GM19452 (cell line): ENCODE measurements around the gene MAML3.

Experiments used
- ATAC-seq: cut with Tn5 transposase; IDR thresholded peaks from one replicate; pipeline ENCODE4 v1.9.1; 2021; ENCODE audit not compliant: unreplicated experiment

MAML3 gene

DNA sequence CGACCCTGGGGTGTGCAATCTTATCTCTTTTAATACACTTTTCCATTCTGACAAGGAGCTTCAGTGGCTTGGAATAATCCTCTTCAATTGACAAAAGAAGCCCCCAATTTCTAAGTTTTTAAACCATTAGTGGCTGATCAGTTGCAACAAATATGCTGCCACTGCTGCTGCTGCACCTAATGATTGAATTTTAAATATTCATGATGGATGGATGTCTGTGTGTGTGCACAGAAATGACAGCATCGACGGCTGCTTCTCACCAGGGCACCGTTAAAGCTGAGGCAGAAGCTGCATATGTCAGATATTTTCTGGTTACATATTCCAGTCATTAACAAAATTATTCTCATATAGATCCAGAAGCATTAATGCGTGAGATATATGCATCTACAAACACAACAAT lies 306.0 kb downstream of the MAML3 start:
- ATAC-seq, result no peak

DNA sequence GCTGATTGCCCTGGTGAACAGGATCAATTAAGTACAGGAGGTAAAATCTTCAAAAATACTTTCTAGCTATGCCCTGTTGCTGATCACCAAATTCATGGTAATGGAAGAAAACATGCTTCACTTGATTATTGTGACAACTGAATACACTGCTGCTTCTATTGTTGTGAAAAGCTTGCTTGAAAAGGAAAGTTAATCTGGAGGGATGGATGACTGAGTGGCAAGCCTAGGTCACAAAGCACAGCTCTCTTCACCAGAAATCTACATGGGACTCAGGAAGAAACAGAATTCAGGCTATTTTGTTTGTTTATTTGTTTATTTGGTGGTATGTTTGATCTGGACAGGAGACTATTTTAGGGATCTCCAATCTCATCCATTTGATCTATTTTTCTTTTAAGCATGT lies 306.4 kb downstream of the MAML3 start:
- ATAC-seq, result no peak

DNA sequence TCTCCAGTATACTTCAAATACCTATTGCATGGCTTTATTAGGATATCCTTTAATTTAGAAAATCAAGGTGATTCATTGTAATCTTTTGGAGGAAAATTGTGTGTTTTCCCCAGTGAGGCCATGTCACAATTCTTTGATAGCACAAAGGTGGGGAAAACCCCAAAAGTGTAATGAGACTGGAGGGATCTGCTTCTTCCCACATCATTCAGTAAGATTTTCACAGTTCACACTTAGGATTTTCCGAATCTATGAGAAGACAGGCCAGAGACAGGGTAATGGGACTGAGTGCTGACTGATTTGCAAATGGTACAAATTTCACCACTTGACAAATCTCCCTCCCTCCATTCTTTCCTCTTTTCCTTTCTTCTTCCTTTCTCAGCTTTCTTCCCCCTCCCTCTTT lies 307.2 kb downstream of the MAML3 start:
- no peak for ATAC-seq

DNA sequence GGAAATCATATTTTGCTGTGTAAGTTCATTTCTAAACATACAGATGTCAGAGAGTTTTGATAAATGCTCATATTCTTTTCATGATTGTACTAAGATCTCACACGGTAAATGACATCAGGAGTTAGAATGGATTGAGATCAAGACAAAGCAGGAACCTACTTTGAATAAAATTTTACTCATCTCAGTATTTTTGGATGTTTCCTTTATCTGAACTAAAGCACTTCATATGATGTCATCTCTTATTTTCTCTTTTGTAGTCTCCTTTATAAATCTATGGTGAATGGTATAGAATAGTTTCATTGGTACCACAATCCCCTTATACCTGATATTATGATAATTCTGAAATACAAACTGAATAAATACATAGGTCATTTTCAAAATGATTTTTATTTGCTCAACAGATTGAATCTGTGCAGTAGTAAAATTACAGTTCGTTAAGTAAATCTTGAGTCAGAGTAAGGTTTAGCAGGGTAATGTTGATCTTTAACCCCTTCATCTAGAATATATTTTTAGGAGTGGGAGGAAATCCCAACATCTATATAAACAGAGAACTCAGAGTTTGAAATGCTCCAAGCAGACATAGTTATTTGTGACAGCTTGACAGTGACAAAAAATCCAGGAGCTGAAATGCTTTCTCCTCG lies 308.4 kb downstream of the MAML3 start:
- ATAC-seq, result no peak

DNA sequence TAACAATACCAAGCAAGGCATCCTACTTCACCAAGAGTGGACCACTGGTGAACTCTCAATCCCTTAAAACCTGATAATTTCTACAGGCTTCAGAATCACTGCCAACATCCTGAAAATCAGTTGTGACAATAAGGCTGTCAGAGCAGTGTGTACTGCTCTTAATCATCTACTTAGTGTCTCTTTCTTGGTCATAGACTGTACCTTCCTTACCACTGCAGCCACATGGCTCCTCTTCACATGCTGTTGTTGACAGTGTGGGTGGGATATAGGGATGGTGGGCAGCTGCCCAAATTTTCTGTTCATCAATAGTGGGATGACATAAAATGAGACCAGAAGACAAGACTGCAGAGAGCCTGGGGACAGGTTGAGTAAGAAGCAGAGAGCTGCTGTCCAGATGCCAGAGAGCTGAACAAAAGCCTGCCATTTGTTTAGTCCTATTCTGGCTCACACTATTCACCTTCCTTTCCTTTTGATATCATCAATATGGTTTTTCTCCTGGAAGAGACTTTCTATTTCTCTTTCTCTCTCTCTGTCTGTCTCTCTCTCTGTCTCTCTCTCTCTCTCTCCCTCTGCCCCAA lies 309.4 kb downstream of the MAML3 start:
- ATAC-seq, result no peak

DNA sequence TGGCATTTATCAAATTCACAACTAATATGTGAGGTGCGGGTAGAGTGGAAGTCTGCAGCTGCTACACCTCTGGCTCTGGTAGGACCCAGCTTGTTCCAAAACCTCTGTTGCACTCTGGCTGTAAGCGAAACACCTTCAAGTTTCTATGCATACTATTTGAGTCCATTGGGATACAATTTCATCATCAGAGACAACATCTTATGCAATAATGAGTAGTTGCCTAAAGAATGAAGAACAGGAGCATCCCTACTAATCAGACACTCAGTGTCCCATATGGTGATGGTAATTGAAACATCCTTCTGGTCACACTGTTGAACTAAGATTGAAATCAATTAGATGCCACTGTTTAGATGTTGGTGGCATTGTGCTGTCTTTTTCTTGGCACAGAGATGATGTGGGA lies 309.9 kb downstream of the MAML3 start:
- ATAC-seq, result no peak

DNA sequence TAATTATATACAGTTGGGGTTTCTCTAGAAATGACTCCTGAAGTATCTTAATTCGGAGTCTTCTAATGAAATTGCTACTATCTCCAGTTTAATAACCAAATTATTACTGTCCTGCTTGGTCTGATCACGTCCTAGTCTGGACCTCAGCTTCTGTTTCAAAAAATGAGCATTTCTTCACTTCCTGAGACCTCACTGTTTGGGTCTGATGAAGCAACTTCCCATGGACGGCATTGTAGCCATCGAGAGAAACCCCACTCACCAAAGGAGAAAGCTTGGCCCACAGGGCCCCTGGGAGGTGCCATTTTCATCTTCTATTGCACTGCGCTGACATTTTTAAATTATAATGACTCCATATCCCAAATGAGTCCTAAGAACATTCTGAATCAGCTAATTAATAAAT lies 310.3 kb downstream of the MAML3 start:
- ATAC-seq, result no peak

DNA sequence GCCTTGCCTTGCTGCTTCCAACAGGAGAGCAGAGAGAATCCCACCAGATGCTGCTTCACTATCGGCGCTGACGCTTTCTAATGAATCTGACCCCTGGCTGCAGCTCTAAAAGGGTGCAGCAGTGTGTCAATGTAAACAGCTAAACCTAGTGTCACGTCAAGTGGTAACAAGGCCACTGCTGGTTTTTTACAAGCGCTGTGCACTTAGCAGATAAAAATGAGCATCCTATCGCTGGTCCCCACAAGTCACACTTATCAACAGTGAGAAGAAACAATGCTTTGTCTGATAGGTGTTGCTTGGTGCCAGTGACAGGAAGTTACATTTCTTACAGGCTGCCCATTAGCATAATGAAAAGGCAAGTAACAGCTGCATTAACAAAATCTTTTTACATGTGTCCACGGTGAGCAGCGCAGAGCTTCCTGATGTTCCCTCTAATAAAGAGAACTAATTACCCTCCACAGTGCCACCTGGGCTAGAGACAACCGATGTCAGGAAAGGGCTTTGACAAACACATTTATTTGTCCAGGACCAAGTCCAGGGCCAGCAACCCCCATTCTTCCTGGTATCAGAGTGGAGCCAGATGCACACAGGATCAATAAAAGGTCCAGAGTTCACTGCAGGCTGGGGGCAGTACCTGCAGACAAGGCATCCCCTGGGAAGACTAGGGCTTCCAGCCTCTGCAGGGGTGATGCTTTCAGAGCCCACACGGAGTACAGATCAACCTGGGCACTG lies 312.4 kb downstream of the MAML3 start:
- no peak for ATAC-seq

DNA sequence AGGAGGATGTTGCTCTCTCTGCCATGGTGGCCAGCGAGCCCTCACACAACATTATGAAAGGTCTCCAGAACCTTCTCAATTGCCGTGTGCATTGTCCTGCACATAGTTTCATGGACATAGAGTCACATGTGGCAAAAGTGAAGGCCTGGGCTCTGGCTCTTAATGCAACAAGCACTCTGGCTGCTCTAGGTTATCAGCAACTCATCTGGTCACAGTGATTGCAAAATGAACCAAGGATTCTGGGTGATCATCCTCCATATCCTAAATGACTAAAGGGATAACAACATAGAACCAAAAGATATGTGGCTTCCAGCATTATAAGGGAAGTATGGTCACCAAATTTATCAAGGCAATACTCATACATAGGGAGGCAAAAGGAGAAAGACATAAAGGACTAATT lies 313.2 kb downstream of the MAML3 start:
- no peak for ATAC-seq

DNA sequence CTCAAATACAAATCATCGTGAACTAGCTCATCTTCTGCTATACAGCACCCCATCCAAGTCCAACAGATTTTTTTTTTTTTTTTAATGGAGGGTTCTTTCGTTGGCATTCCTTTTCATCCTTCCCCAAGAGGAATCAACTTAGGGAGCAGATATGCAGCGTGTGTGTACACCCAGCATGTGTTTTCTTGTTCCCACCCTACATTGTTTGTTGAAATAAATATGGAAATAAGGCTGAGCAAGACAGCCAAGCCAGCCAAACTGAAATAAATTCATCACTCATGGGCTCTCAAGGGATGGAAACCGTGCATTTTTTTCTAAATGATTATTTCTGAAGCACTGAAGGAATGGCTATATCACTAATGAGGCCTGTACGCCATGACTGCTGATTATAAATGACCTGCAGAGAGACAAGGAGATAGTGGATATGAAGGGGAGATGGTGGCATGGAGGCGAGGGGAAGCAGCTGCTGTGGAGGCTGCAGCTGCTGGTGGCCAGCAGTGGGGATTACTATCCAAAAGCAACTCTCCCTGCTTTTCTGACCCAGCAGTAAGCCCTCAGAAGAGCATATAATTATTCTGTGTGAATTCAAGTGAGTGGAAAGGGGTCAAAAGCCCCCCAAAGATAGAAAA lies 314.5 kb downstream of the MAML3 start:
- no peak for ATAC-seq

DNA sequence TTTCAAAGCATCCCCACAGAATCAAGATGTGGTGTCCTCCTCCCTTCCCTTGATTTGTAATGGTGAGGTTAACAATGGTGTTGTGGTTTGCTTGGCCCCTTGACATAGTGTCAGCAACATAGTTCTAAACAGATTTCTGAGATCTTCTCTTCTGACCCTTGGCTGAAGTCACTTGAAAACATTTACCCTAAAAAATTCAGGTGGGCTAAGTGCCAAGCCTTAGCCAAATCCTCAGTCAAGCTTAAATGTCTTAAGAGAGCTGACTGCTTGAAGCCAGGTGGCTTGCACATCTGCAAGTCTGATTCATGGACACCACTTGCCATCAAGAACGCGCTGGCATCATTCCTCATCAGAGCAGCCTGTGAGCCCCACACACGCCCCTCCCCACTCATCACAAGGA lies 315.2 kb downstream of the MAML3 start:
- no peak for ATAC-seq

DNA sequence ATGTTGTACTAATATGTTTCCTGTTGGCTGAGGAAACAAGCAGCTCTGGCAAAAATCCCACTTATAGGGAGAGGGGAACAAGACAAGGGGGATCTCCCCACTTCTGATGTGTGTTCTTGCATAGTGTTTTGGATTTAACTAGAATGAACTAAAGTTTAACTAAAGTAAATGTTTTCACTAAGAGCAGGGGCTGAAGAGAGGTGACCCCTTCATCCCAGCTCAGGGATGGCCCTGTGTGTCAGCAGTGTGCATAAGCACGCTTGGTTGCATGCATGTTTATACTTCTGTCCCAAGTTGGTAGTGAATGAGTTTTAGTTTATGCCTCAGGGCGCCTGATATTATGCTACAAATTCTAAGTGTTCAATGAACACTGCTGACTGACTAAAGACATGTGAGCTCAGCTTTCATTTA lies 319.0 kb downstream of the MAML3 start:
- no peak for ATAC-seq

DNA sequence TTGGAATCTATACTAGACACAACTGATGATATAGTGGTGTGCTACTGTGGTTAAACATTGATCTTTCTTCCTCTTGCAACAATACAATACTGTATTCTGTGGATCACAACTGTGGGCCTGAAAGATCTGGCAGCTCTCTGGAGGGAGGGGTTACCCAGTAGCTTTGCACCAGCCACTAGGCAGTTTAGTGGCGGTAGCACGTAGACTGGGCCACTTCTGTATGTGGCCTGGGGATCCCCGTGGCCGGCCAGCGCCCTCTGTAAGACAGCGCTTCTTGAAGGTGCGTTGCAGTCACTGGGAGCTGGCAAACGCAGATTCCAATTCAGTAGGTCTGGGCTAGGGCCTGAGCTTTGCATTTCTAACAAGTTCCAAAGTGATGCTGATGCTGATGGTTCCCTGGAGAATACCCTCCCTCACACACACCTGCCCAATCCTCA lies 319.7 kb downstream of the MAML3 start:
- no peak for ATAC-seq

DNA sequence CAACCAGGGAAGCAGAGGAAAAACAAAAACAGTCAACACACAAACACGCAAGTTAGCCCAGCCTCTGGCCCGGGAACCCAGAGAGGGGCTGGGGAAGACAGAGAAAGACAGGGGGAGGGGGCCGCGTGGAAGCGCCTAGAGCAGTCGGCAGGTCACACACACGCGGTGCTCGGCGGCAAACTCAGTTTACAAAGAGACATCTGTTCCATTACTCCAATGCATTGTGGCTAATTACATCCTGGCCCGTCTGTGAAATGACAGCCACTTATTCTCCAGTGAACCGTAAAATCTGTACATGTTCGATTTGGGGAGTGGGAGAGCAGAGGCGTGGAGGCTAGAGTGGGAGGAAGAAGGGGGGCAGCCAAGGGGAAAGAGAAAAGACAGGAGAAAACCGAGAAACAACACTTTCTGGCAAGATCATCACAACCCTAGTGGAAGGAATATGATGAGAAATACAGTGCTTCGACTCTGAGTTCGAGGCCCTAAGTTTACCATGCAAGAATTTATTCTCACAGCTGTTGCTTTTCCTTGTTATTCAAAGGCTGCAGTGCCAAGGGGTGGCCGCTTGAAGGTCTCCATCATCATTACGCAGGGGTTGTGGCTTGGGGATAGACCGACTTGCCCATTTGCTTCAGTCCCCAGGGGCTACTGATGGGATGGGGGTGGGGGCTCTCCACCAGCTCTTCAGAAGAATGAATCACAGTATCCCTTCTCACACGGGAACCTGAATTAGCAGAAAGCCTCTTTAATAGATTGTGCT lies 320.7 kb downstream of the MAML3 start:
- ATAC-seq, result no peak

DNA sequence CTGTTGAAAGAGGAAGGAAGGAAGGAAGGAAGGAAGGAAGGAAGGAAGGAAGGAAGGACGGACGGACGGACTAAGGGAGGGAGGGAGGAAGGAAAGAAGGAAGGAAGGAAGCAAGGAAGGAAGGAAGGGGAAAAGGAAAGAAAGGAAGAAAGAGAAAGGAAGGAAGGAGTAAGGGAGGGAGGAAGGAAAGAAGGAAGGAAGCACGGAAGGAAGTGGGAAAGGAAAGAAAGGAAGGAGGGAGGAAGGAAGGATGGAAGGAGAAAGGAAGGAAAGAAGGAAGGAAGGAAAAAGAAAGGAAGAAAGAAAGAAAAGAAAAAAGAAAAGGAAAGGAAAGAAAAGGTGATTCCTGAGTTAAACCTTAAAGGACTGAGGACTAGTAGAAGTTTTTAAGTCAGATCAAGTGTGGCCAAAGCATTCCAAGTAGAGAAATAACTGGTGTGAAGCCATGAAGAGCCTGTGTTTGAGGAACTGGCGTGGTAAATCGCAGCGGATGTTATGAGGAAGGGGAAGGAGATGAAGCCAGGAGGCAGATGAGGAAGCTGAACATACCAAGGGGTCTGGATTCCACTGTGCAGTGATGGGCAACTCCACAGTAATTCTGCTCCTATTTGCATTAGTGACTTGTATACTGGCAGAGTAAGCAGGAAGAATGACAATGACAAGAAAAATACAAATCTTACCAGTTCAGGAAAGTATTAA lies 324.9 kb downstream of the MAML3 start:
- no peak for ATAC-seq

DNA sequence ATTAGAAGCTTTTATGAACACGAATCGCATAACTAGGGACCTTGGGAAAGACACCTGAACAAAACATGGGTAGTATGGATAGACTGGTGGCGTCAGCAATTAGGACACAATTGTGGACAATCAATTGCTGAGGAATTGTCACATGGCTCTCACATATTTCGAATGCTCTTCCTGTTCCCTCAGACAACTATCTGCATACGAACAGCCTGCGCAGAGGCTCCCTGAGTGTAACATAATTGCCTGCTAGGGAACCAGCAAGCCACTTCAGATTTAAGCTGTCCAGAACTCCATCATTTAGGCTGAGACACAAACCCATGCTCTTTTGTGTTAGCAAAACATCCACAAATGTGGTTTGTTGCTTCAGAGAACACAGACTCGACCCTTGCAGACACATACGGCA lies 327.6 kb downstream of the MAML3 start:
- no peak for ATAC-seq

DNA sequence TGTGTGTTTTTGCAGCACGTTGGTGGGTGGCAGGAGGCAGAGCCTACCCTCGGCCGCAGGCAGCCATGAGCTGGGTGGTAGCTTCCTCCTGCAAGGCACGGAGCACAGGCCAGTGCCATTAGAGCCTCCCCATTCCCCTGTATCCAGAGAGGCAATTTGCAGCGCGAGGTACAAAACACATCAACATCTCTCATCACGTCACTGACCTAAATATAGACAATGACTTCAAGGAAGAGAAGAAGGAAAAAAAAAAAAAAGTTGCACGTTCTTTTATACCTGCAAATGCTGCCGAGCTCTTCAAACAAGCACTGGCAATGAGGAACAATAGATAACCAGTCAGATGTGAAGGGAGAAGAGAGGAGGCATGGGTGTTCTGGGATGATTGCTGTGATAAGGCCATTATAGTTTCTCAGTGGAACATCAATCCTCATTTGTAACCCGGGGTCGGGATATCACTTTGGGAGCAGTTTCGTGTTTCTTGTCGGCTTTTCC lies 328.4 kb downstream of the MAML3 start:
- no peak for ATAC-seq

DNA sequence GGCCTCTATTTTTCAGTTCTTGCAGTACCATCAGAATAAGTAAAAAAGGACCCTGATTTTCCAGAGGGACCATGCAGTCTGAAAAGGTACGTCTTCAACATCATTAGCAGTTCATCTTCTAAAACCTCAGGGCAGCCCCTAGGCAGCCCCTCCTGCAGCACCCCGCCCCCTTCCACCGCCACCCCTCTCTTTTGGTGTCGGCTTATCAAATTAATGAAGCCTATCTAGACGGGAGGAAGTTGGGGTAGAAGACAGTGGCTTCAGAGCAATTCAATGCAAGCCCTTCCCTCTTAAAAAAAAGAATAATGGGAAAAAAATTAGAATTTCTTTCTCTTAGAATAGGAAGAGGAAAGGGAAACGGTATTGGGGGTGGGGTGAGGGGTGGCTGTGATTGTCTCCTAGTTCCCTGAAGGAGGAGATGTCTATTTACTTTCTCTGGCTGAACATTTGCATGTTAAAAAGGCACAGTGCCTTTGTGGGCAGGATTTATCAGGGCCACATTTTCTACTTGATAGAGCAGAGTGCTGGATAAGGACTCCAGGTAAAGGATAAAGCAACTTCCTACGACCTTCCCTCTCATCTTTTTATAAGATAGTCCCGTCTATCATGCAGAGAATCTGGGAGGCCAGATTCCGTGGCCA lies 329.0 kb downstream of the MAML3 start:
- ATAC-seq, result no peak

DNA sequence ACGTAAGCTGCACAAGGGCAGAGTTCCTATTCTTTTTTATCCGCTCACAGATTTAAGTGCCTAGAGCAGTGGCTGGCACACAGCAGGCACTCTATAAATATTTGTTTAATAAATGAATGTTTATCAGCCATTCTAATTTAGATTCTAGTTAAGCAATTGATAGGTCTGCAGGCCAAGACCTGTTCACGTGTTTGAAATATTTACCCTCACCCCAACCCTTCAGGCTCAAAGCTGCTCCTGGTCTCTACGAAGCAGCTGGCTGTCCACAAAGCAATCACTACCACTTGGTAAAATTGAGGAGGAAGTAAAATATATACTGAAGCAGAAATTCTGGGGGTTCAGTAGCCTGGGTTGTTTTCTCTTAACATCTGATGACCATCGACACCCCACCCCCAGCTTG lies 330.2 kb downstream of the MAML3 start:
- no peak for ATAC-seq

DNA sequence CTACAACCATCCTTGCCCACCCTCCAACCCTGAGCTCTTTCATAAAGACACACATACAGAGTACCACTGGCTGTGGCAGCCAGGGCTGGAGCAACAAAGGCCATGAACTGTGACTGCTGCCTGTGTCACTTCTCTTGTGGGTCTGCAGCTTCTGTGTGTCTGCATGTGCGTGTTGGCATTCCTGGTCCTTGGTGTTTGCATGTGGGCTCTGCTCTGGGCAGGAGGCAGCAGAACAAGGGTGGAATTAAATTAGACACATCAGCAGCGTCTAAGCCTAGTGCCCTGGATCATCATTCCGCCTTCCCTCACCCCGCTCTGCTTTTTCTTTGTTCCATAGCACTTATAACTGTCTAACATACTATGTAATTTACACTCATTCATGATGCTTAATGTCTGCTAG lies 330.6 kb downstream of the MAML3 start:
- no peak for ATAC-seq
